PFSK-1 (cell line): ENCODE results near the gene HSPE1. TPM values are rescaled to one million over a fixed set of nuclear protein-coding genes. Genes with fewer than 3 reads are reported as not detected.

Experiments
- FOXP2 ChIP-seq: optimal IDR thresholded peaks from 2 replicates; pipeline ENCODE3; 2011; ENCODE audit warnings: borderline replicate concordance, control low read depth, inconsistent platforms; ENCODE audit not compliant: insufficient read depth; ENCODE audit errors: extremely low read length, extremely low read depth
- POLR2AphosphoS5 ChIP-seq: IDR thresholded peaks from 2 replicates; pipeline ENCODE4 v1.6.1; 2012; ENCODE audit warnings: low read depth, mild to moderate bottlenecking, control low read depth, low read length, moderate library complexity
- SIN3A ChIP-seq: IDR thresholded peaks from 2 replicates; pipeline ENCODE4 v1.6.1; 2012; ENCODE audit warnings: mild to moderate bottlenecking, low read length, moderate library complexity, borderline replicate concordance; ENCODE audit not compliant: insufficient read depth
- TAF1 ChIP-seq: IDR thresholded peaks from 2 replicates; pipeline ENCODE4 v1.6.1; 2012; ENCODE audit warnings: low read length, control low read depth, borderline replicate concordance; ENCODE audit not compliant: insufficient read depth
- polyA plus RNA-seq: library from polyadenylated mRNA; unstranded; fragments of >200 nt; gene quantifications from one replicate; pipeline ENCODE4 v1.2.1, GENCODE V29; 2012; ENCODE audit warnings: low read depth, missing spikeins; ENCODE audit not compliant: insufficient read length
- TF ChIP-seq, protein P1 (sequence below), 2 experiments: IDR thresholded peaks; 2 replicates each; pipeline versions ENCODE4 v1.6.1 to v1.8.0; 2011 to 2012; ENCODE audit warnings: low read depth in 2 of 2, low read length in 2 of 2, control low read depth in 1 of 2, inconsistent platforms in 1 of 2, mild to moderate bottlenecking in 1 of 2, moderate library complexity in 1 of 2; ENCODE audit not compliant: insufficient read depth in 1 of 2

The HSPE1 gene
- polyA plus RNA-seq, result 108 TPM

DNA sequence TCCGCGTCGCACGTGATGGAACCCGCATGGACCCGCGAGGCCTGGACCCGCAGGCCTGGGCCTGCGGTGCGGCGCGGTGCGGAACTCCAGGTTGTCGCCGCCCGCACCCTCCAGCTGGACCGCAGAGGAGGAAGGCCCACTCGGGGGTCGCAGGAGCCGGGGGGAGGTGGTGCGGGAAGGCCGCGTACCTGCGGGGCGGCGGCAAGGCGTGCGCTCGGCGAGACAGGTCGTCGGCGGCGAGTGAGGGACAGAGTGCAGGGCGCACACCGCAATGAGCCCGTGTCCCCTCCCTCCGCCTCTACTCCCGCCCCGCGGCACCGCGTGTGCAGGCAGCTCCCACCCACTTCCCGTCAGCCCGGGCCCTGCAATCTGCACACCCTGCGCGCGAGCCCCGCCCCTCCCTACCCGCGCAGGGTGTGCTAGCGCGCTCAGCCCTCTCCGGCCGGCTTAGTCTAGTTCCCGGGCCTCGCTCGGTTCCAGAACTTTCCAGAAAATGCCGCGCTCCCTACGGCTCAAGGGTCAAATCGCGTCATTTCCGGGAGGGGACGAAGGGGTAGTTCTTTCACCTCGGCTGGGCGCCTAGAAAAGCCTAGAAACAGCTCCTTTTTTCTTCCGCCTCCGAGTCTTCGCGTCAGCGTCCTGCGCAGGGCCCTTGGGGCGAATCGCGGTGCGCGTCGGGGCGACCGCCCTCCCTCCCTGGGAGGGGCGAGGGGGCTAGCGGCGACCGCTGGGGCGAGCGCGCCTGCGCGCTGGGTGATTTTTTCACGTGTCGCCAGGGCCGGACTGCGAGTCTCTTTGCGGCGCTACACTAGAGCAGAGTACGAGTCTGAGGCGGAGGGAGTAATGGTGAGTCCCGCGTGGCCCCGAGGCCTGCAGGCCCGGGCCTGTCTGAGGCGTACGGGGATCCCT lies at the start of gene HSPE1, which contains the start of gene HSPD1:
Gene HSPE1, plus strand, starts transcription at position 786 of the 909 bp plus-strand sequence. Its CDS starts 58 bp downstream, at position 844.
Gene HSPD1, minus strand, starts transcription at position 247 of the 909 bp plus-strand sequence. CDS start 992 bp downstream, outside the sequence.
- TF ChIP-seq FOXP2, result peak; percentile 85
- TF ChIP-seq SIN3A, result peak; percentile 79; the same call in 1 of the 2 replicates
- TF ChIP-seq POLR2AphosphoS5, result peak; percentile 84
- TF ChIP-seq TAF1, result peak; percentile 91
- TF ChIP-seq, protein P1, sequence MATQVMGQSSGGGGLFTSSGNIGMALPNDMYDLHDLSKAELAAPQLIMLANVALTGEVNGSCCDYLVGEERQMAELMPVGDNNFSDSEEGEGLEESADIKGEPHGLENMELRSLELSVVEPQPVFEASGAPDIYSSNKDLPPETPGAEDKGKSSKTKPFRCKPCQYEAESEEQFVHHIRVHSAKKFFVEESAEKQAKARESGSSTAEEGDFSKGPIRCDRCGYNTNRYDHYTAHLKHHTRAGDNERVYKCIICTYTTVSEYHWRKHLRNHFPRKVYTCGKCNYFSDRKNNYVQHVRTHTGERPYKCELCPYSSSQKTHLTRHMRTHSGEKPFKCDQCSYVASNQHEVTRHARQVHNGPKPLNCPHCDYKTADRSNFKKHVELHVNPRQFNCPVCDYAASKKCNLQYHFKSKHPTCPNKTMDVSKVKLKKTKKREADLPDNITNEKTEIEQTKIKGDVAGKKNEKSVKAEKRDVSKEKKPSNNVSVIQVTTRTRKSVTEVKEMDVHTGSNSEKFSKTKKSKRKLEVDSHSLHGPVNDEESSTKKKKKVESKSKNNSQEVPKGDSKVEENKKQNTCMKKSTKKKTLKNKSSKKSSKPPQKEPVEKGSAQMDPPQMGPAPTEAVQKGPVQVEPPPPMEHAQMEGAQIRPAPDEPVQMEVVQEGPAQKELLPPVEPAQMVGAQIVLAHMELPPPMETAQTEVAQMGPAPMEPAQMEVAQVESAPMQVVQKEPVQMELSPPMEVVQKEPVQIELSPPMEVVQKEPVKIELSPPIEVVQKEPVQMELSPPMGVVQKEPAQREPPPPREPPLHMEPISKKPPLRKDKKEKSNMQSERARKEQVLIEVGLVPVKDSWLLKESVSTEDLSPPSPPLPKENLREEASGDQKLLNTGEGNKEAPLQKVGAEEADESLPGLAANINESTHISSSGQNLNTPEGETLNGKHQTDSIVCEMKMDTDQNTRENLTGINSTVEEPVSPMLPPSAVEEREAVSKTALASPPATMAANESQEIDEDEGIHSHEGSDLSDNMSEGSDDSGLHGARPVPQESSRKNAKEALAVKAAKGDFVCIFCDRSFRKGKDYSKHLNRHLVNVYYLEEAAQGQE (IDR thresholded peaks at IDR 0.05; ENCODE audit: insufficient read depth in 1 of 2, low read depth in 2 of 2, low read length in 2 of 2), result peak in 1 of 2 experiments; percentile 48; a peak in 1 of 4 replicates

DNA sequence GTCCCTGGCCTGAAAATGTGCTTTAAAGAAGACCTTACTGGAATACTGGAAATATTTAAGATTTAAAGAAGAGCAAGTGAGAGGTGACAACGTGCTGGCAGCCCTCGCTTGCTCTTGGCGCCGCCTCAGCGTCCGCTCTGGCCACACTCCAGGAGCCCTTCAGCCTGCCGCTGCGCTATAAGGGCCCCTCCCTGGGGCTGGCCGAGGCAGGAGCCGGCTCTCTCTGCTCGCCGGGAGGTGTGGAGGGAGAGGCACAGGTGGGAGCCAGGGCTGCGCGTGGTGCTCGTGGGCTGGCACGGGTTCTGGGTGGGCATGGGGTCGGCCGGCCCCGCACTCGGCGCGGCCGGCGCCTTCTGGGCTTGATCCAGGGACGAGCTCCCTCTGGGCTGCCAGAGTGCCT lies 49.7 kb upstream of the HSPE1 start:
- TF ChIP-seq SIN3A (no peak), POLR2AphosphoS5 (no peak), TAF1 (no peak), FOXP2 (no peak)
- TF ChIP-seq, protein P1 (IDR thresholded peaks at IDR 0.05; ENCODE audit: insufficient read depth in 1 of 2, low read depth in 2 of 2, low read length in 2 of 2), result no peak

DNA sequence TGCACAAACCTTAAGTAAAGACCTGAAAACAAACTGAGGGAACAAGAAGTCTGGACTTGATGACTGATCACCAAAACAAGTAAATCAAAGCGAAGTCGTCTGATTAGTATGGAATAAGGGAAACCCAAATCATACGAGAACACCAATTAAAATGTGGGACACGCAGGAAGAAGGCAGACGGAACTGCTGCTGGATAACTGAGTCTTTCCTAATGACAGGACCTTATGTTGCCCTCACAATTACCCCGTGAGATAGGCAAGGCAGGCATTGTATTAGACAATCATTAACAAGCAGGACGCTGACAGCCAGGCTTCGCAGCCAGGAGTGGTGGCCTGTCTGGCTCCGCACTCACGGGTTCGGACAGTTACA lies 47.4 kb upstream of the HSPE1 start:
- TF ChIP-seq POLR2AphosphoS5 (no peak), FOXP2 (no peak), TAF1 (no peak), SIN3A (no peak)
- TF ChIP-seq, protein P1 (IDR thresholded peaks at IDR 0.05; ENCODE audit: insufficient read depth in 1 of 2, low read depth in 2 of 2, low read length in 2 of 2), result no peak

DNA sequence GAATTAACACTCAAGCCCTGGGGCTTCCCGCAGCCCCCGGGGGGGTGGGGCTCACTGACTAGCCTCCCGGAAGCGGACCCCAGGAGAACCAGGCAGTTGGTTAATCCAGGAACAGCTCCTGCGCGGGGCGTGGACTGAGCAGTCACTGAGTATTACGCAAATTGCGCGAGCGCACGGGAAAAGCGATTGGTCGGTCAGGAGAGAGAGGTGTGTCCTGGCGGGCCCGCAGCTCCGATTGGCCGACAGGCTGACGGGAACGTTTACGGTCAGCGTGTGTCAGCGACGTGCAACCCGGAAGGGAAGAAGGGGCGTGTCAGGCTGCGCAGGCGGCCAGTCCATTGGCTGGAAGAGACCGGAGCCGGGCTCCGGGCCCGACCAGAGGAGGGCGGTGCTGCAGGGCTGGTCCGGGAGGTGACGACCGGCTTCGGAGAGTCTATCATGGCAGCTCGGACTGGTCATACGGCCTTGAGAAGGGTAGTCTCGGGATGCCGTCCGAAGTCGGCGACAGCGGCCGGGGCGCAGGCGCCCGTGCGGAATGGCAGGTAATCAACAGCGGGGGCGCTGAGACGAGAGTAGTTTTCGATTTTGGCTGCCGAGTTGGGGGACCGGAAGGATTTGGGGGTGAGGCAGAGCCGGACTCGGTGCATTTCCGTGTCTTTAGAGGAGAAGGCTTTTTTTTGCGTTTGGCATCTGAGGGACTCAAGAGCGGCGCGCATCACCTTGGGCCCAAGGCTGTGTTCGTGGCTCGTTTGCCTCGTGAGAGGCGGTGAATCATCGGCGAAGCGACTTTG lies 46.9 kb upstream of the HSPE1 start, which contains the start of gene COQ10B:
Gene COQ10B, plus strand, starts transcription at position 430 of the 791 bp plus-strand sequence. Its CDS starts 9 bp downstream, at position 439.
- TF ChIP-seq FOXP2, result peak; percentile 79
- TF ChIP-seq, protein P1 (IDR thresholded peaks at IDR 0.05; ENCODE audit: insufficient read depth in 1 of 2, low read depth in 2 of 2, low read length in 2 of 2), result no peak
- TF ChIP-seq SIN3A, result peak; percentile 27; the same call in 1 of the 2 replicates
- TF ChIP-seq POLR2AphosphoS5, result peak; percentile 80
